NCI-H2107 (cell line): ENCODE measurements around the gene ZNF726.
"Not testable (repeated sequence)": the region's sequence is repeated elsewhere in the genome, so short reads cannot be mapped to it uniquely, and the experiment has no call there.

Experiments used
- DNase-seq: peaks from one replicate; lab custom pipeline; 2025; lab: John Stamatoyannopoulos, UW

The ZNF726 gene

DNA sequence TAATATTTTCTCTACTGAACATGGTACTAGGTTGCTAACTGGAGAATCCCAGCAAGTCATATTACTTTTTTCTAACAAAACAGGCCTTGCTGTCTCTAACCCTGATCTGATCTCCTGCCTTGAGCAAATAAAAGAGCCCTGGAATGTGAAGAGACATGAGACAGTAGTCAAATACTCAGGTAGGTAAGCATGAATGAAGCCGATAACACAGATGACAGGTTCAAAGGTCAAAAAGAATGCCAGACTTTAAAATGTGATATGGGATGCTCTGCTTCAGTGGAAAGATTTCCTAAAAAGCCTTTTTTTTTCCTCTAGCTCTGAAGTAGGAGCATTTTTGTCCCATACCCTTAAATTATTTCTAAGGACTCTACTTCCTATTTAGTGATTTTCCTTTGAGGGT is 28.7 kb downstream of the ZNF726 start:
- DNase-seq = no peak

DNA sequence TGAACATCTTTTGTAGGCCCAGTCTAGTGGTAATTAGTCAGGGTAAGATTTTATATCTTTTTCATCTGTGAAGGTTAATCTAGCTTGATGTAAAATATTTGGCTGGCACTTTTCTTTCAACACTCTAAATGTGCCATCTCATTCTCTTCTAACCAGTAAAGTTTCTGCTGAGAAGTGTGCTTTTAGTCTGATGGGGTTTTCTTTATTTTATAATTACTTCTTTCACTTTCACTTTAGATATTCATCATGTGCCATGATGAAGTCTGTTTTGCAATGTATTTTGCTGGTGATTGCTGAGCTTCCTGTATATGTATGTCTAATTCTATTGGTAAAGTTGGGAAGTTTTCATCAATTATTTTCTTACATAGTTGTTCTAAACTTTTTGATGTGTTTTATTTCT is 31.9 kb downstream of the ZNF726 start:
- DNase-seq = no peak

DNA sequence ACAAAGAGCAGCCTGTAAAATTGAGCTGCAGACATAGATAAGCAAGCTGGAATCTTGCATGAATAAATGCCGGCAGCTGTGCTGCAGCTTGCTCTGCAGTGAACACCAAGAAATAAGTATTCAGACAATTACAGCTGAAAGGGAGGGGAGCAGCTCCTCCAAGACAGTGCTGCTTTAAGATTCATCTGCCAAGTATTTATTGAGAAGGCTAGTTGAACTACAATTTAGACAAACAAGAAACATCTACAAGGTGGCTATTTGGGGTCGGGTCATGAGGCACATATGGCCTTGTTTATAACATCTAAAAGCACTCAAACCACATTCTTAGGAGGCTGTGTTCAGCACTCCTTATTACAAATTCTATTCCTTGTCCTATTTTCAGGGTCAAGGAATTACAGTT is 34.9 kb downstream of the ZNF726 start:
- DNase-seq = no peak

DNA sequence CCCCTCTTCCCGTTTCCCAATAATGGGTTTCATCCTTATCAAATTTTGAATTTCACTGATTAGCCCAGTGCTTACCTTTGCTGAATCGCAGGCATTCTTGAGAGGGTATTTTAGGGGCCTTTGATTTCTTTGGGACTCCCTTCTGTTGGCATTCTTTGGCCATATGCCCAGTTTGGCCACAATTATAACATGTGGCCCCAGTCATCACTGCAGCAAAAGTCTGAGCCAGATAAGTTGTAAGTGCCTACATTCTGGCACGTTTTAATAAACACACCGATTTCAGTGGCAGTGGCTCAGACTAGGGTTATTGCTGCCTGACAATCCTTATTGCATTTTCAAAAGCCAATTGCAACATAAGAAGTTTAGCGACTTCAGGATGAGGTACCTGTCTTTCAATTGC is 41.4 kb downstream of the ZNF726 start:
- no peak for DNase-seq

DNA sequence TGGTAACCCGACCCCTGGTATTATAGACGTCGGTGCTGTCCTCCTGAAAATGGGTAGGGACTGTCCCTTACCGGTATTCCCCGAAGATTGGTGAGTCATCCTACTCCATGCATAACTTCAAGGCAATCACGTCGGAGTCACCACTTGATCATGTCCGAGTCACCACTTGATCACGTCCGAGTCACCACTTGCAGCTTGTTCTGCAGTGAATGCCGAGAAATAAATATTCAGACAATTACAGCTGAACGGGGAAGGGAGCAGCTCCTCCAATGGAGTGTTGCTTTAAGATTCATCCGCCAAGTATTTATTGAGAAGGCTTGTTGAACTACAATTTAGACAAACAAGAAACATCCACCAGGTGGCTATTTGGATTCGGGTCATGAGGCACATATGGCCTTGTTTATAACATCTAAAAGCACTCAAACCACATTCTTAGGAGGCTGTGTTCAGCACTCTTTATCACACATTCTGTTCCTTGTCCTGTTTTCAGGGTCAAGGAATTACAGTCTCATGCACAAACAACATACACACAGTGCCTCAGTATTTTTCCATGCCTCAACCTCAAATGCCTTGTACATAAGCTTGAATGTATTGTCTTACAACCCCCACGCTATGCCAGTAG is 43.1 kb downstream of the ZNF726 start:
- DNase-seq = no peak

DNA sequence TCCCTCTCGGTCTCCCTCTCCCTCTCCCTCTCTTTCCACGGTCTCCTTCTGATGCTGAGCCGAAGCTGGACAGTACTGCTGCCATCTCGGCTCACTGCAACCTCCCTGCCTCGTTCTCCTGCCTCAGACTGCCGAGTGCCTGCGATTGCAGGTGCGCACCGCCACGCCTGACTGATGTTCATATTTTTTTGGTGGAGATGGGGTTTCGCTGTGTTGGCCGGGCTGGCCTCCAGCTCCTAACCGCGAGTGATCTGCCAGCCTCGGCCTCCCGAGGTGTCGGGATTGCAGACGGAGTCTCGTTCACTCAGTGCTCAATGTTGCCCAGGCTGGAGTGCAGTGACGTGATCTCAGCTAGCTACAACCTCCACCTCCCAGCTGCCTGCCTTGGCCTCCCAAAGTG is 48.7 kb downstream of the ZNF726 start:
- not testable (repeated sequence) for DNase-seq

DNA sequence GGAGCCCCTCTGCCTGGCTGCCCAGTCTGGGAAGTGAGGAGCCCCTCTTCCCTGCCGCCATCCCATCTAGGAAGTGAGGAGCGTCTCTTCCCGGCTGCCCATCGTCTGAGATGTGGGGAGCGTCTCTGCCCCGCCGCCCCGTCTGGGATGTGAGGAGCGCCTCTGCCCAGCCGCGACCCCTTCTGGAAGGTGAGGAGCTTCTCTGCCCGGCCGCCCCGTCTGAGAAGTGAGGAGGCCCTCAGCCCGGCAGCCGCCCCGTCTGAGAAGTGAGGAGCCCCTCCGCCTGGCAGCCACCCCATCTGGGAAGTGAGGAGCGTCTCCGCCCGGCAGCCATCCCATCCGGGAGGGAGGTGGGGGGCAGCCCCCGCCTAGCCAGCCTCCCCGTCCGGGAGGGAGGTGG is 49.2 kb downstream of the ZNF726 start:
- DNase-seq = not testable (repeated sequence)

DNA sequence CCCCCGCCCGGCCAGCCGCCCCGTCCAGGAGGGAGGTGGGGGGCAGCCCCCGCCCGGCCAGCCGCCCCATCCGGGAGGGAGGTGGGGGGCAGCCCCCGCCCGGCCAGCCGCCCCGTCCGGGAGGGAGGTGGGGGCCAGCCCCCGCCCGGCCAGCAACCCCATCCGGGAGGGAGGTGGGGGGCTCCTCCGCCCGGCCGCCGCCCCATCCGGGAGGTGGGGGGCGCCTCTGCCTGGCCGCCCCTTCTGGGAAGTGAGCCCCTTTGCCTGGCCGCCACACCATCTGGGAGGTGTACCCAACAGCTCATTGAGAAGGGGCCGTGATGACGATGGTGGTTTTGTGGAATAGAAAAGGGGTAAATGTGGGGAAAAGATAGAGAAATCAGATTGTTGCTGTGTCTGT is 49.6 kb downstream of the ZNF726 start:
- not testable (repeated sequence) for DNase-seq

DNA sequence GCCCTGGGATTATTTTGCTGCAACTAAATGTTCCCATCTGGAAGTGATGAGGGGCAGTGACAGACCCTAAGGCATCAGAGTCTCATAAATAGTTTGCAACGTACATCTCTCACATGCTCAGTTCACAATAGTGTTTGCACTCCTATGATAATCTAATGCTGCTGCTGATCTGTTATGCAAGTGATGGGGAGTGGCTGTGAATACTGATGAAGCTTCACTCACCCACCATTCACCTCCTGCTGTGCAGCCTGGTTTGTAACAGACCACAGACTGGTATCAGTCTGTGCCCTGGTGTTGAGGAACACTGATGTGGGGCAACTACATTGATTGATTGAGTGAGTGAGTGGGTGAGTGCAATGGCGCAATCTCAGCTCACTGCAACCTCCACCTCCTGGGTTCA is 54.9 kb downstream of the ZNF726 start:
- no peak for DNase-seq

DNA sequence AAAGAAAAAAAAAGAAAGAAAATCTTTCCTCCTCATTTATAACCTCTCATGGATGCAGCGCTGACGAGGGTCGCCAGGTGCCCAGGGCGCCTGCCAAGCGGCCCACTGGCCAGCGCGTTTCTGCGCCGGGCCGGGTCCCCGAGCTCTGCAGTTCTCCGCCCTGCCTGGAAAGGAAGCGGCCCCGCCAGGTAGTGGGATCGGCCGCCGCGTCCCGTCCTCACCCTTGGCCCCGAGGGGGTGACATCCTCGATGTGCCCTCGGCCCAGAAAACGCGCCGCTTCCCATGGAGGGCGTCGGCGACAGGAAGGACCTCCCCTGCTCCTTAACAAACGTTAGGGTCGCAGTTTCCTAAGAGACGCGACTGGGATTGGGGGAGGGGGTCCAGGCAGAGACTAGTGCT is 56.9 kb downstream of the ZNF726 start:
- no peak for DNase-seq

DNA sequence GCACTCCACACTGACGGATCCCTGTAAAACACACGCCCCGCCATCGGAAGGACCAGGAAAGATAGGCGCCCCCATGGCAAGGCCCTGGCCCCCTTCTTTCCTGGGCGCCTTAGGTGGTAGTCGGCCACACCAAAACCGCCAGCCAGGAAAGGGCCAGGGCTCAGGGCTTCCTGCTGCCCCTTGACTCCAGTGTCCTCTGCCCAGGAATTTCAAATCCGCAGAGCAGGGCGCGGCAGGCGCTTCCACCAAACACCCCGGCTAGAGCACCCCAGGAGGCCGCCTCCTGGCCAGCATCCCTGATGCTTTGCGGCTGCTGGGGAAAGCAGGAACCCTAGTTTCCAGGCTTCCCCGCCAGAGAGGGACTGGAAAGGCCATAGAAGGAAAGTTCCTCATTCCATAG is 57.5 kb downstream of the ZNF726 start:
- DNase-seq = no peak

DNA sequence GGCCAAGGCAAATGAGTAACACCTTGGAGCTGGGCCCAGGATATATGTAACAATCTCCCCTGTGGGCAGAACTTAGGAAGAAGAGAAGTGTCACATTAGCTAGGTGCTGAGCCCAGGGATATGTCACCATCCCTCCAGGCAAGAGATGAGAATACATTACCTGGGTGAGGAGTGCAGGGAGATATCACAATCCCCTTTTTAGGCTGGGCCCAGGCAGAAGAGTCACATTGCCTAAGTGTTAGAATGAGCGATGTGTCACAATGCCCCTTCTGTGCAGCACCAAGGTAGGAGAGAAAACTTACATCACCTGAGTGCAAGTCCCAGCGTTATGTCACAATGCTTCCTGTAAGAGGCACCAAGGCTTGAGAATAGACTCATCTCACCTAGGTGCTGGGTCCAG is 60.3 kb downstream of the ZNF726 start:
- no peak for DNase-seq

DNA sequence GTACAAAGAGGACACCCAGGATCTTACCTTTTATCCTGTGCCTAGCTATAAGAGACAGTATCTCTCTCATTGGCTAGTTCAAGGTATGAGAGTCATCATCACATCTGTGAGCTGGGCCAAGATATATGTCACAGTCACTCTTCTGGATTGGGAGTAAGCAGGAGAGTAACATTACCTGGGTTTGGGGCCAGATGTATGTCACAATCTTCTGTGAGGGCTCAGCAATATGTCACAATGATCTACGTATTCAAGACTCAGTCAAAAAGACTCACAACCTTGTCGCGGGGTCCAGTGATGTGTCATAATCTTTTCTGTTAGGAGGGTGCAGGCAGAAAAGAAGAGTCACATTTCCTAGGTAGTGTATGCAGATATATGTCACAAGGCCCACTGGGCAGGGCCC is 61.9 kb downstream of the ZNF726 start:
- DNase-seq = not testable (repeated sequence)

DNA sequence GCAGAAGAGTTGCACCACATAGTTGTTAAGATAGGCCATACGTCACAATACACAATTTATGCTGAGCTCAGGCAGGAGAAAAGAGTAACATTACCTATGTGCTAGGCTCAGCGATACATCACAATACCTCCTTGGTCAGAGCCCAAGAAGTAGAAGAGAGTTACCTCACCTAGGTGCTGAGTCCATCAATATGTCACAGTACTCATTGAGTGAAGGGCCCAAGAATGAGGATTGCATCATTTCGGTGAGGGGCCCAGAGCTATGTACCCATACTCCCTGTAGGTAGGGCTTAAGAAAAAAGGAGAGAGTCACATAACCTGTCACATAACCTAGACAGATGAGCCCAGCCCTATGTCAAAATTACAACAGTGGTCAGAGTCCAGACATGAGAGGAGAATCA is 62.6 kb downstream of the ZNF726 start:
- not testable (repeated sequence) for DNase-seq

DNA sequence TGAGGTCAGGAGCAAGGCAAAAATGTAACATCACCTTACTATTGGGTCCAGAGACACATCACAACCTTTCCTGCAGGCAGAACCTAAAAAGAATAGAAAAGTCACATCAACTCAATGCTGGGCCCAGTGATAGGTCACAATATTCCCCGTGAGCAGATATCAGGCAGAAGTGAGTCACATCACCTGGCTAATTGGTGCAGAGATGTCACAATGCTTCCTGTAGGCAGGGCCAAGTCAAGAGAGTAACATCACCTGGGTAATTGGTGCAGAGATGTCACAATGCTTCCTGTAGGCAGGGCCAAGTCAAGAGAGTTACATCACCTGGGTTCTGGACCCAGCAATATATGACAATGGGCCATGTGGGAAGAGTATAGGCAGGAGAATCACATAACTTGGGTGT is 63.4 kb downstream of the ZNF726 start:
- no peak for DNase-seq

DNA sequence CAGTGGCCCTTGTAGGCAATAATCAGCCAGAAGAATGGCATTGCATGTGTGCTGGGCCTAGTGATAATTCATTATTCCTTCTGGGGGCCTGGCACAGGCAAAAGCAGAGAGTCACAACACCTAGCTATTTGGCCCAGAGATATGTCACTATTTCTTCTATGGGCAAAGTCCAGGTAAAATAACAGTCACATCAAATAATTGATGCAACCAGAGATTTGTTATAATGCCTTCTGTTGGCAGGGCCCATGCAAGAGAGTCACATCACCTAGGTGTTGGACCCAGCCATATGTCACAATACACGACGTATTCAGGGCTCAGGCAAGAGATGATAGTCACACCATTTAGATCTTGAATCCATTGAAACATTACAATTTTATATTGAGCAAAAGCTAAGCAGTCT is 66.1 kb downstream of the ZNF726 start:
- no peak for DNase-seq

DNA sequence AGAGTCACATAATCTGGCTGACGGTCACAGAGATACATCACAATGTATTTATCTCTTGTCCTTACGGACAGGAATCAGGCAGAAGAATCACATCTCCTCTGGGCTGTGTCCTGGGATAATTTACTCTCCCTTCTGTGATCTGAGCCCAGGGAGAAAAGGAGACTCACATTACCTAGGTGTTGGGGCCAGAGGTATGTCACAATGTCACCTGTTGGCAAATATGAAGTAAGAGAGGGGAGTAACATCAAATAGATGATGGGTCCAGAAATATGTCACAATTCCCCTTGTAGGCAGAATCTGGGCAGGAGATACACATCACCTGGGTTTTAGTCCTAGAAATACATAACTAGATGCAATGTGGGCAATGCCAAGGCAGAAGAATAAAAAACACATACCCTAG is 67.2 kb downstream of the ZNF726 start:
- DNase-seq = no peak

DNA sequence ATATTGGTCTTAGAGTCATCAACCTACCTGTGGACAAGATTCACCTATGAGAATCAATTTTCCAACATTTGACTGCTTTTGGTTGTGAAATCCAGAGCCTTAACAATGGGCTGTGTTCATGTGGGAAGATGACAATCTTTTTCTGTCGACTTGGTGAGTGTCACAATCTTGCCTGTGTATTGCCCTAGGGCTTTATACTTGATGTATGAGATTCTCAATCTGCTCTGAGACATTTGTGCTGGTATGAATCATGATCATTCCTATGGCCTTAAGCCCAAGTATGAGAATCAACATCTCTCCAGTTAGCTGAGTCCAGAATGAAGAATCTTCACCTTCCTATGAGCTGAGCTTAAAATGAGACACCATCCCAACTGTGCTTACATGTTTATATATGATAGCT is 68.7 kb downstream of the ZNF726 start:
- no peak for DNase-seq
